ENCODE results near the gene UNC13D. TPM values are rescaled to one million over a fixed set of nuclear protein-coding genes. Genes with fewer than 3 reads are reported as not detected.
A peak's percentile ranks its signal among the peaks of the same experiment; 100 is the strongest.
"Not testable (repeated sequence)": the region's sequence is repeated elsewhere in the genome, so short reads cannot be mapped to it uniquely, and the experiment has no call there.

The UNC13D gene
- total RNA-seq, 2 donors from 2014 or later, result 8.6 to 21.8 TPM

- Histone ChIP-seq H3K9me3 (no peaks in the 10 kb centered on the region), H3K4me3 (no peak overlapping the region), H3K4me1 (no peaks in the 10 kb centered on the region), H3K36me3 (replicated peaks in 1 of 2; ENCODE audit: insufficient read depth in 1 of 2, low read depth in 2 of 2) (no peaks in the 10 kb centered on the region), H3K27me3 (no peaks in the 10 kb centered on the region), H3K27ac (no peak overlapping the region)
- DNase-seq (no peak), ATAC-seq (no peak)
- WGBS, 2 donors, result 76 to 79% methylated on average over 9 of the region's 9 CpGs
- intact Hi-C loops (cut with DNase I), result no loop called here
- no peak for TF ChIP-seq CTCF (IDR thresholded peaks at IDR 0.05)
- no peak for TF ChIP-seq POLR2A (IDR thresholded peaks at IDR 0.05)
Observed at GRCh38 chr17:75861927-75862317, 17.7 kb upstream of the UNC13D start.

GRCh38 chr17:75859358-75859757, 15.2 kb upstream of the UNC13D start:
- H3K4me1 ChIP-seq; H3K4me3 ChIP-seq; H3K27me3 ChIP-seq; DNase-seq; intact Hi-C loops (cut with DNase I); H3K36me3 ChIP-seq (replicated peaks in 1 of 2; ENCODE audit: insufficient read depth in 1 of 2, low read depth in 2 of 2); H3K9me3 ChIP-seq; ATAC-seq: not testable (repeated sequence)
- H3K27ac ChIP-seq, result peak overlapping the region in 1 of 4 donors; percentile 57
- WGBS, 2 donors, result 83 to 86% methylated on average over 10 of the region's 10 CpGs

- TF ChIP-seq CTCF (IDR thresholded peaks at IDR 0.05) (peak in 2 of 7 experiments; percentile 9), POLR2A (IDR thresholded peaks at IDR 0.05) (no peak)
- peak overlapping the region; percentile 57 to 98 for H3K4me3 ChIP-seq
- H3K9me3 ChIP-seq, result no peaks in the 10 kb centered on the region
- H3K36me3 ChIP-seq (replicated peaks in 1 of 2; ENCODE audit: insufficient read depth in 1 of 2, low read depth in 2 of 2), result peaks cover 0 to 3% of the 10 kb centered on the region in 2 donors
- H3K27ac ChIP-seq, result peak overlapping the region; percentile 95 to 99 (median 97)
- peak; percentile 9 for ATAC-seq
- intact Hi-C loops (cut with DNase I), result no loop called here
- H3K27me3 ChIP-seq, result no peaks in the 10 kb centered on the region
- 2 to 4% methylated on average over 13 to 24 of the region's 24 CpGs for WGBS, 2 donors
- peaks cover 28% of the 10 kb centered on the region for H3K4me1 ChIP-seq
- DNase-seq, result peak in 3 of 4 donors; percentile 35 to 54 (median 49)
Observed at GRCh38 chr17:75856062-75856756, 12.0 kb upstream of the UNC13D start.

GRCh38 chr17:75855310-75856061, 11.3 kb upstream of the UNC13D start, which contains the start of gene WBP2:
Gene WBP2 (minus strand): TSS chr17:75855335. CDS start chr17:75855297, 38 bp downstream.
- DNase-seq (peak; percentile 97 to 100 (median 99)), ATAC-seq (peak; percentile 94)
- WGBS, 2 donors, result 0 to 2% methylated on average over 14 to 58 of the region's 58 CpGs
- peak in 5 of 7 experiments; percentile 3 to 50 (median 29) for TF ChIP-seq CTCF (IDR thresholded peaks at IDR 0.05)
- TF ChIP-seq POLR2A (IDR thresholded peaks at IDR 0.05), result peak; percentile 95 to 99 (median 99)
- Histone ChIP-seq H3K4me1 (peaks cover 35% of the 10 kb centered on the region), H3K27me3 (no peaks in the 10 kb centered on the region), H3K36me3 (replicated peaks in 1 of 2; ENCODE audit: insufficient read depth in 1 of 2, low read depth in 2 of 2) (peaks cover 0 to 10% of the 10 kb centered on the region in 2 donors), H3K4me3 (peak within 1 kb of the TSS; percentile 57 to 98), H3K9me3 (no peaks in the 10 kb centered on the region), H3K27ac (peak within 1 kb of the TSS; percentile 95 to 99 (median 97))
- intact Hi-C loops (cut with DNase I), result no loop called here

- Histone ChIP-seq H3K4me1 (peaks cover 37% of the 10 kb centered on the region), H3K9me3 (no peaks in the 10 kb centered on the region), H3K4me3 (peak overlapping the region; percentile 50 to 55), H3K27me3 (no peaks in the 10 kb centered on the region), H3K36me3 (replicated peaks in 1 of 2; ENCODE audit: insufficient read depth in 1 of 2, low read depth in 2 of 2) (peaks cover 0 to 12% of the 10 kb centered on the region in 2 donors), H3K27ac (peak overlapping the region; percentile 89 to 98 (median 96))
- DNase-seq (no peak), ATAC-seq (peak; percentile 3)
- intact Hi-C loops (cut with DNase I), result no loop called here
- 0 to 2% methylated on average over 13 to 19 of the region's 19 CpGs for WGBS, 2 donors
- TF ChIP-seq CTCF (IDR thresholded peaks at IDR 0.05) (peak in 1 of 7 experiments; percentile 27), POLR2A (IDR thresholded peaks at IDR 0.05) (no peak)
Observed at GRCh38 chr17:75854881-75855309, 10.7 kb upstream of the UNC13D start.
